ENCODE measurements around the gene MGMT.

DNA sequence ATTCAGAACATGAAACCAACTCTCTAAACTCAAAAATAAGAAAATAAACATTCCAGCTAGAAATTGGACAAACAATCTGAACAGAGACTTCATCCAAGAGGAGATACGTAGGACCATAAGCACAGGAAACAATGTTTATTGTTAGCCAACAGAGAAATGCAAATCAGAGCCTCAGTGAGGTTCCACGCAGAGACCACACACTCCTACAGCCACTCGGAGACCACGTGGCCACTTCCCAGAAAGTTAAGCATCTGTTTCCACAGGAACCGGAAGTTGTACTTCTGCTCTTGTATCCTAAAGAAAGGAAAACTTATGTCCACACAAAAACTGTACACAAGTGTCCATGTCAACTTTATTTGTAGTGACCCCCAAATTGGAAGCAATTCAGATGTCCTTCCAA lies 214.8 kb downstream of the MGMT start:
- no peak for TF ChIP-seq CTCF (conservative IDR thresholded peaks at IDR 0.05 in 1 of 2, IDR thresholded peaks at IDR 0.05 in 1 of 2; ENCODE audit: extremely low read depth in 1 of 2, insufficient read depth in 1 of 2, low read depth in 1 of 2, low read length in 2 of 2)
- no peak for TF ChIP-seq EZH2 (IDR thresholded peaks at IDR 0.05; ENCODE audit: borderline replicate concordance, low read length)
